Stimulated activated effector memory CD8-positive, alpha-beta T cell treated with anti-CD3 and anti-CD28 coated beads, Interleukin-12 subunit alpha, Interleukin-12 subunit beta, amount 100 ng/mL, for 72 hours (primary cell): ENCODE results near the gene CRABP2.

Experiments used
- ATAC-seq: fragments of 150-1000 bp; cut with Tn5 transposase; 2 replicates; pipeline ENCODE4 v1.10.0; 2021
- DNase-seq, 2 donors: peaks; one replicate each; pipeline ENCODE4 v3.0.0; 2021 to 2022; ENCODE audit warnings: low spot score in 2 of 2
- H3K27ac Mint-ChIP-seq: one replicate; pipeline ENCODE4 v1.8.0; 2022; ENCODE audit warnings: mild to moderate bottlenecking, mixed read lengths
- H3K36me3 Mint-ChIP-seq: one replicate; pipeline ENCODE4 v1.8.0; 2022; ENCODE audit warnings: mild to moderate bottlenecking, mixed read lengths
- H3K4me1 Mint-ChIP-seq: one replicate; pipeline ENCODE4 v1.8.0; 2022; ENCODE audit warnings: mixed read lengths
- H3K4me3 Mint-ChIP-seq: one replicate; pipeline ENCODE4 v1.8.0; 2022; ENCODE audit warnings: mild to moderate bottlenecking, mixed read lengths
- H3K9me3 Mint-ChIP-seq: one replicate; pipeline ENCODE4 v1.8.0; 2022; ENCODE audit warnings: mixed read lengths

Gene CRABP2

DNA sequence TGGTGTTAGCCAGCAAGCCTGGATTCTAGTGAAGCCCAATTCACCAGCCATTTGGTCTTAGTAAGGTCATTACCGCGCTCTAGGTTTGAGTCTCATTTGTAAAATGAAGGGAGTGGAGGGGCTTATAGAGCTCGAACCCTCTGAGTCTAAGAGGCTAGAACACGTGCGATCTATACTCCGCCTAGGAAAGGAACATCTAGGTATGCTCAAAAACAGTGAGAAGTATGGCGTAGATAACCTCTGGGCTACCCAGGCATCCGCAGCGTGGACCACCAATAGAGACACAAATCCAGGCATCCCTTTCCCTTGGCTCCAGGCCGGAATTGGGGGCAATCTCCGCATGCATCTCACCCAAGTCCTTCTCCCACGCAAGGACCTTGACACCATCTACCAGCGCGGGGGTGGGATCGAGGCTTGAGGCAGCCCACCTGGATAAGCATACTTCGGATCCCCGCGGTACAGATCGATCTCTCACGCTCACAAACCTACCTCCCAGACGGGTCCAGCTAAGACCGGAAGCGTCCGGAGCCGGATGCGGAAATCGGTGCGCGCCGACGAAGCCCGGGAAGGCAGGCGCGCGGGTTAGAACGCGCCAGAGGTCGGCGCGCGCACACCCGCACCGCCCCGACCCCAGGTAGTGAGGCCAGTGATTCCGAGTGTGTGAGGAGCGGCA is 22.7 kb upstream of the CRABP2 start, which contains the start of gene METTL25B:
METTL25B (plus strand) TSS at position 544 of the 673 bp plus-strand sequence. CDS start 636 bp downstream, outside the sequence.
- Mint-ChIP-seq H3K4me1 (peaks cover 39% of the 10 kb centered on the region), H3K9me3 (no peaks in the 10 kb centered on the region), H3K4me3 (no peak within 1 kb of the TSS), H3K27ac (no peak within 1 kb of the TSS), H3K36me3 (peaks cover 33% of the 10 kb centered on the region)
- ATAC-seq (peak; percentile 77), DNase-seq (peak in 1 of 2 donors; percentile 68)

DNA sequence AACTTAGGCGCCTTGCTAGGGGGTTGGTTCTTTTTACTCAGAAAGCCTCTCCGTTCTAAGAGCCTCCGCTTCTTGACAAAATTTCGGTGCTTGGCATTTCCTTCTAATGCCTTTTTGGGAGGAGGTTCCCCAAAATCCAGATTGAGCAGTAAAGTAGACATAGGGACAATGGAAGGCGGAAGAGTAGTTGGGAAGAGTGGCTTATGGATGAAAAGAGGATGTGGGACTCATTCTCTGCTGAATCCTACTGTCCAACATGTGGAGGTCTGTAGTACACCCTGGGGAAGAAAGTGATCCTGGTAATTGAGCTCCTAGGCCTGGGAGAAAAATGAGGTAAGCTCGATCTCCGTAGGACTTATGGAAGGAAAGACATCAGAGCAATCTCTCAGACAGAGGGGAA is 22.1 kb upstream of the CRABP2 start:
- Mint-ChIP-seq H3K27ac (no peak overlapping the region), H3K36me3 (peaks cover 27% of the 10 kb centered on the region), H3K9me3 (no peaks in the 10 kb centered on the region), H3K4me3 (no peak overlapping the region), H3K4me1 (peaks cover 39% of the 10 kb centered on the region)
- DNase-seq, result no peak
- ATAC-seq, result no peak

DNA sequence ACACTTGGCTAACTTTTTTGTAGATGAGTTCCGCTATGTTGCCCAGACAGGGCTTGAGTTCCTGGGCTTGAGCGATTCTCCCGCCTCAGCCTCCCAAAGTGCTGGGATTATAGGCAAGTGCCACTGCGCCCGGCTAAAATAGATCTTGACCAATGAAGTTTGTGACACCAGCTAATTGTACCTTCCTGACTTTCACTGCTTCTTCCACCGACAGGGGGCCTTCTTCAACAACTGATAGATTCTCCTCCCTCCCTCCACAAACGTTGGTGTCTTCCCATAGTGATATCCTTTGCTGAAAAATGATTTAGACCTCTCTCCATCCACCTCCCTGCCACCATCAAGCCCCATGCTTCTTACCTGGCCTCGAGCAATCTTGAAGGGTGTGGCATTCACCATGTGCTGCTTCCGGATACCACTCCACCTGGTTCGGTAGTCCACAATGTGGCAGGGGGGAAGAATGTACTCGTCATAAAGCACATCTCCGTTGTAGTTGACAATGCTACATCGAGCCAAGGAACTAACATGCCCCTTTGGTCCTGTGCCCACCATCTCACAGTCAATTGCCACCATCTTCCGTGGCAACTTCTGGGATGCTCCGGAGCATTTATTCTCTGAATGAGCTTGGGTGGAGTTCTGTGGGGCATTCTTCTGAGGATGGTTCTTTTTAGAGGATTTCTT is 21.3 kb upstream of the CRABP2 start:
- no peak overlapping the region for H3K27ac Mint-ChIP-seq
- H3K4me3 Mint-ChIP-seq, result no peak overlapping the region
- H3K9me3 Mint-ChIP-seq, result no peaks in the 10 kb centered on the region
- DNase-seq (peak; percentile 40 to 82), ATAC-seq (no peak)
- peaks cover 38% of the 10 kb centered on the region for H3K4me1 Mint-ChIP-seq
- peaks cover 23% of the 10 kb centered on the region for H3K36me3 Mint-ChIP-seq

DNA sequence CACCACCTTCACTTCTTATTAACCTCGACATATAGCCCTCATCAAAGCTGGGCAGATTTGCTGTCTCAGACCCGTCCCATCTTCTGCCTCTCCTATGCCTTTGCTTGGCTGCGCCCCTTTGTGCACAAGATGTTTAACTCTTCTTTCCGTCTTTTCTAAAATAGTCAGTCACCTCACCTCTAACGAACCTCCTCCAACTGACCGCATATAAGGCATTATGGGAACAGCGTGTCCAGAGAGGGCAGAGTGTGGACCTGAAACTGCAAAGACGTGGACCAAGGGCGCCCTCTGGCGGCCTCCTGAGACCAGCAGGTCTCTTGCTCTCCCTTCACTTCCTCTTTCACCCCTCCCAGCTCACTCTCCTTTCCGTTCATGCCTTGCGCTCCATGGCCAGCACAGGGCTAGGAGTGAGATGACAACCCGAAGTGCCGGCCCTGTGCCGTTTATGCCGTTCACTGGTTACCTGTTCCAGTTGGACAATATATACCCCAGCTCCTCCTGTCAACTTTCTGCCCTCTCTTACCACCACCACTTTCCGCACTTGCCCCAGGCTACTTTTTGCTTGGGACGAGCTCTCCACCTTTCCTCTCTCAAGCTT is 20.4 kb upstream of the CRABP2 start:
- Mint-ChIP-seq H3K27ac (no peak overlapping the region), H3K4me1 (peaks cover 37% of the 10 kb centered on the region), H3K36me3 (peaks cover 23% of the 10 kb centered on the region), H3K4me3 (no peak overlapping the region), H3K9me3 (no peaks in the 10 kb centered on the region)
- ATAC-seq (peak; percentile 44), DNase-seq (peak; percentile 73 to 91)

DNA sequence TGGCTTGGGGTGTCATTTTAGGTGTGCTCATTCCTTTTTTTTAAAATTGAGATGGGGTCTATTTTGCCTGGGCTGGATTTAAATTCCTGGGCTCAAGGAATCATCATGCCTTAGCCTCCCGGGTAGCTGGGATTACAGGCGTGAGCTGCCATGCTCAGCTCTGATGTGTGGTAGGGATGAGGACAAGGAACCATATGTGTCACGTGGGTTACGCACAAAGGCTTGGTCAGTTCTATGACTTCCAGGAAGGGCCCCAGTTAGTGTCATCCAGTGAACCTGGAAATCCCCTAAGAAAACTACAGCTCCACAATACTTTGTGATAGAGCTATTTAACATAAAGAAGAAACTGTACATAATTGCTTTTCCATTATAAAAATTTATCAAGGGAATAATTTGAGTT is 16.2 kb upstream of the CRABP2 start:
- peak overlapping the region; percentile 93 for H3K27ac Mint-ChIP-seq
- no peaks in the 10 kb centered on the region for H3K9me3 Mint-ChIP-seq
- peak overlapping the region; percentile 24 for H3K4me3 Mint-ChIP-seq
- ATAC-seq (peak; percentile 84), DNase-seq (peak in 1 of 2 donors; percentile 70)
- peaks cover 17% of the 10 kb centered on the region for H3K36me3 Mint-ChIP-seq
- H3K4me1 Mint-ChIP-seq, result peaks cover 26% of the 10 kb centered on the region

DNA sequence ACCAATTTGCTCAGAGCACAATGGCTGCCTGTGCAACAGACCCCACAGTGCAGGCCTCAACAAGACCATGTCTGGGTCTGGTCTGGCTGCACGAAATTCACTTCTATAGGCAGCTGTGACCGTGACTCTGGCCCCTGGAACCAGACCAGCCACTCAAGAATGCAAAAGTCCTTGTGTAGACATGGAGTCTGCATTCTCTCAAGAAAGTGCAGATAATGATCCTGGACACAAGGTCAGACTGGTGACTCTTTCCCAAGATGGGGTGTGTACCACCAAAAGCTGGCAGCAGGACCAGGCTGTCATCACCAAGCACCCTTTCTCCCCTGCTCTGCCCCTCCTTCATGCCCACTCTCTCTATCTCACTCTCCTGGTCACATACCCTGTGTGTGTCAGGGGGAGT is 15.7 kb upstream of the CRABP2 start:
- H3K4me1 Mint-ChIP-seq, result peaks cover 27% of the 10 kb centered on the region
- peak; percentile 43 for ATAC-seq
- peak overlapping the region; percentile 24 for H3K4me3 Mint-ChIP-seq
- H3K36me3 Mint-ChIP-seq, result peaks cover 21% of the 10 kb centered on the region
- peak overlapping the region; percentile 93 for H3K27ac Mint-ChIP-seq
- no peaks in the 10 kb centered on the region for H3K9me3 Mint-ChIP-seq
- DNase-seq, result no peak

DNA sequence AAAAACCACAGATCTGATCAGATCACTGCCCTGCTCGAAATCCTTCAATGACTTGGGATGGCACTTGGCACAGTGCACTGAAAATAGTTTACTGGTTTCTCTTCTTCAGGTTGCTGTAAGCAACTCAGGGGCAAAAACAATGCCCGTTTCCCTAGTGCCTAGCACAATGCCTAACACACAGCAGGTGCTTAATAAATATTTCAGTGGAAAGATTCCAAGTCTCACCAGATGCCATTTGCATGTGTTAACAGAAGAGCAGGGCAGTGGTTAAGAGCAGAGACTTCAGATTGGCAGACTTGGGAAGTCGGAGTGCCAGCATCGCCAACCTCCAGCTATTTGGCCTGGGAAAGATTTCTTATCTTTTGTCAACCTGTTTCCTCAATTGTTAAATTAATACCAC is 12.0 kb upstream of the CRABP2 start:
- no peak overlapping the region for H3K4me3 Mint-ChIP-seq
- H3K36me3 Mint-ChIP-seq, result peaks cover 26% of the 10 kb centered on the region
- peaks cover 24% of the 10 kb centered on the region for H3K4me1 Mint-ChIP-seq
- no peaks in the 10 kb centered on the region for H3K9me3 Mint-ChIP-seq
- DNase-seq, result no peak
- no peak overlapping the region for H3K27ac Mint-ChIP-seq
- ATAC-seq, result no peak

DNA sequence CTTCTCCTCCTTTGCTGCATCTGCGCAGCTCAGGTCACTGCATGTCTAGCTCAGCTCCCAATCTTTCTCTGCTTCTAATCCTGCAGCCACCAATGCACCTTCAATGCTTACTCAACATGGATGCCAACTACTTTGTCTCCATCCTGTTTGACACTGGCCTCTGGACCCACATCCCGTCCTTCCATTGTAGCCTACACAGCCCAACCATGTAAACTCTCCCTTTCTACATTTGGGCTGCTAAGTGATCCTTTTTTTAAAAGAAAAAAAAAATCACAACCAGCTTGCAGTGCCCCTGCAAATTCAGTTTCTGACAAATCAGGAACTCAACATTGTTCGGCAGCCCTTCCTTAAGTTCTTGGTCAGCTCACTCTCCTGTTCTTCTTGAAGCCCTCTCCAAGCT is 9.4 kb upstream of the CRABP2 start:
- H3K36me3 Mint-ChIP-seq, result peaks cover 26% of the 10 kb centered on the region
- ATAC-seq (no peak), DNase-seq (no peak)
- H3K27ac Mint-ChIP-seq, result no peak overlapping the region
- H3K4me1 Mint-ChIP-seq, result peaks cover 17% of the 10 kb centered on the region
- H3K9me3 Mint-ChIP-seq, result no peaks in the 10 kb centered on the region
- no peak overlapping the region for H3K4me3 Mint-ChIP-seq

DNA sequence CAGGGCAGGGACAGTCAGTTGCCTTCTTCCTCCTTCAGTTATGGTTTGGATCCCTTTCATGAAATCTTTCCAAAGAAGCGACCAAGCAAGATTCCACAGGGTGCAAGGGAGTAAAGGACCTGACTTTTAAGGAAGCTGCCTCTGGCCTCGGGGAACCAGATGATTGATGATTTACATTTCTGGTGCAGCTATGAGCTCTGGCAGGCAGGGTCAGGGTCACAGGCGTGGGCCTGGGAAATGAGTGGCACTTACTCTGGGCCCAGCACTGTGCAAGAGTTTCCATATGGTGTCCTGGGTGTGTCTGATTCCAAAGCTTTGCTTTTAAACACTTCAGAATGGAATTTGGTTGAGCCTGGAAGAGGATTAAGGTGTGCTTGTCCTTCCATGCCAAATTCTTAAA is 7.2 kb upstream of the CRABP2 start:
- Mint-ChIP-seq H3K4me1 (peaks cover 17% of the 10 kb centered on the region), H3K4me3 (no peak overlapping the region), H3K27ac (no peak overlapping the region), H3K9me3 (no peaks in the 10 kb centered on the region), H3K36me3 (peaks cover 20% of the 10 kb centered on the region)
- no peak for ATAC-seq
- DNase-seq, result no peak

DNA sequence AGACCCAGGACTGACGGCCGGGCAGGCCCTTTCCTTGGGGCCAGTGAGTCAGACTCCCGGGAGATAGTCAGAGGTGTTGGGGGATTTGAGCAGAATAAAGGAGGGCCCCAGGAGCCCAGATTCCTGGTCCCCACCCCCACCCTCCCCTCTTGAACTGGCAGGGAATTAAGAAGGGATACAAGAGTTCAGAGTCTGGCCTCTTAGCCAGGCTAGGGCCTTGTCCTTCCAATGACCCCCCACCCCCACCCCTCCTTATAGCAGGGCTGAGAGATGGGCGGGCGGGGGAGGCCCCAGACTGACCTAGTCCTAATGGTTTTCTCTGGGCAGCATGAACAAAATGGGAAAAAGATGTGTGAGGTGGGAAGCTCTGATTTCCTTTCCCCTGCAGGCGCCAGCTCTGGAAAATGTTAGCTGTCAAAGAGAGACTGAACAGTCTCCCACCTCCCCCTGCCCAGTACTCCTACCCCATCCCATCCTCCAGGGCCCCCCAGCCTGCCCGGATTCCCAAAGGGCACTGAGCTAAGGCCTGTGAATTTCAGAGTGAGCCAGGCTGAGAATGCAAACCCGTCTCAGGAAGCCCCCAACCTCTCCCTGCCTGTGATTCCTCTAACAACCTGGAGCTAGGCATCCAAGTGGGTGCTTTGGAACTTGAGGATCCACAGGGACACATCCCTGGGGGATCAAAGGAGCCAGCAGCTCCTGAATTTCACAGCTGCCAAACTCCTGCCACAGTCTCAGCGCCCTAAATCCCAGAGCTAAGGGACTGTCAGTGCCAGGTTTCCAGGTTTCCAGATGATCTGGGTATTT is 5.8 kb upstream of the CRABP2 start:
- DNase-seq (no peak), ATAC-seq (no peak)
- H3K36me3 Mint-ChIP-seq, result peaks cover 7% of the 10 kb centered on the region
- H3K4me1 Mint-ChIP-seq, result peaks cover 26% of the 10 kb centered on the region
- H3K27ac Mint-ChIP-seq, result peak overlapping the region; percentile 3
- H3K4me3 Mint-ChIP-seq, result no peak overlapping the region
- no peaks in the 10 kb centered on the region for H3K9me3 Mint-ChIP-seq

DNA sequence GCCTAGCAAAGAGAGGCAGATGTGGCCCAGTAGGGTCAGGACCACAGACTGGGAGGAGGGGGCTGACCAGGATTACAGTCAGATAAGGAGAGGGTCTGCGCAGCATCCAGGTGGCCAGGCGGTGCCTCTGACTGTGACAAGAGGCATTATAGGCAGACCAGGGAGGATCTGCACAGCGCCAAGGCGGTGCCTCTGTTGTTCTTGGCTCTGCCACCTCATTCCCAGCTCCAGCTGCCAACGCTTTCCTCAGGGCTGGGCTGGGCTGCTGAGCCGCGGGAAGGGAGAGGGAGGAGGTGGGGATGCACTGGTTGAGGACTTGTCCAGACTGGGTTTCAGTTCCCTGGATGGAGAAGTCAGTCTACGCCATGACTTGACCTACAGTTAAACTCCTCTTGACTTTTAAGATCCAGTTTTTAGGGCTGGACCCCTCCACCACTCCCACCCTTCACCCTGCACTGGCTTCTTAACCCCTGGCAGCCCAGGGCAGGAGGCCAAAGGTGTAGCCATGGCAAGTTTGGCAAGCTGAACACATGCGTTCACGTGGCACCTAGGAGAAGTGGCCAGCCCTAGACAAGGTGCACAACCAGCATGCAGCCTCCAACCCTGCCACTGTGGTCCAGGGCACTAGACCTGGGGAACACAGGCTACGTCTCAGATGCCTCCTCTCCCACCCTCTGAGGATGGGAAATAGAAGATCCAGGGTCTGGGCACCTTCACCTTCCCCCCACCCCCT is 4.5 kb upstream of the CRABP2 start:
- ATAC-seq (no peak), DNase-seq (no peak)
- H3K36me3 Mint-ChIP-seq, result peaks cover 7% of the 10 kb centered on the region
- no peak overlapping the region for H3K4me3 Mint-ChIP-seq
- peak overlapping the region; percentile 3 for H3K27ac Mint-ChIP-seq
- no peaks in the 10 kb centered on the region for H3K9me3 Mint-ChIP-seq
- peaks cover 26% of the 10 kb centered on the region for H3K4me1 Mint-ChIP-seq

DNA sequence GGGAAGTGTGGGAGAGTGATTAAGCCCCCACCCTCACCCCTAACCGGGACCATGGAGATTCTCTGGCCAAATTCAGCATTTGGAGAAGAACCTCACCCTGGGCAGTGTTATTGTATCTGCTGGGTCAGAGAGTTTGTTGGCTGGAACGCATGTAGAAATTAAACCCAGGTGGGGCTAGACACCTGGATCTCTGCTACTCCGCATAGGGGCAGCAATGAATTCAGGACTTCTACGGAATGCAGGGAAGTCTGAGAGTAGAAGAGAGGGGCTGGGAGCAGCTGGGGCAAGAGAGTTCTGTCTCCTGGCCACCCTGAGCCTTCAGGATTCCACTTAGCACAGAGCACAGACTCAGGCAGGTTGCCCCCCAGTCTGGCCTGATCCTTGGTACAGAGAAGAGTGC is 3.6 kb upstream of the CRABP2 start:
- DNase-seq (no peak), ATAC-seq (no peak)
- Mint-ChIP-seq H3K36me3 (peaks cover 7% of the 10 kb centered on the region), H3K9me3 (no peaks in the 10 kb centered on the region), H3K4me3 (no peak overlapping the region), H3K27ac (peak overlapping the region; percentile 67), H3K4me1 (peaks cover 29% of the 10 kb centered on the region)

DNA sequence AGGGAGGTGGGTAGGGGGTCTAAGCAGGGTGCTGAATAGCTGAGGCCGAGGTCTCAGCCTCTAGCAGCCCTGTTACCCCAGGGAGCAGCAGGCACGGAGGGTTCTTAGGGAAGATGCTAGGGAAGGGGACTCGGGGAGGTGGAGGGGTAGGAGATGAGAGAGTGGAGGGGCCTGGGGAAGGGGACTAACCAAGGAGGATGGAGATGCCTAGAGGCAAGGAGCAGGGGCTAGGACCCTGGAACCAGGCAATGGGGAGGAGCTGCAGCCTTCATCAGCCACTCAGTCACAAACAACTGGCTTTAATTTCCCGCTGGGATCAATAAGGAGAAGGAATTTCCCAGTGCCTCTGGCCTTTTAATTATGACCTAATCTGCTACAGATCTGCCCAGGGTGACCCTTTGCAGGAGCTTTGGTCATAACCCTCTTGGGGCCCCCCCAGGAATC is 2.9 kb upstream of the CRABP2 start:
- no peak overlapping the region for H3K4me3 Mint-ChIP-seq
- peaks cover 33% of the 10 kb centered on the region for H3K4me1 Mint-ChIP-seq
- H3K9me3 Mint-ChIP-seq, result no peaks in the 10 kb centered on the region
- H3K27ac Mint-ChIP-seq, result peak overlapping the region; percentile 3
- DNase-seq (no peak), ATAC-seq (no peak)
- peaks cover 7% of the 10 kb centered on the region for H3K36me3 Mint-ChIP-seq

DNA sequence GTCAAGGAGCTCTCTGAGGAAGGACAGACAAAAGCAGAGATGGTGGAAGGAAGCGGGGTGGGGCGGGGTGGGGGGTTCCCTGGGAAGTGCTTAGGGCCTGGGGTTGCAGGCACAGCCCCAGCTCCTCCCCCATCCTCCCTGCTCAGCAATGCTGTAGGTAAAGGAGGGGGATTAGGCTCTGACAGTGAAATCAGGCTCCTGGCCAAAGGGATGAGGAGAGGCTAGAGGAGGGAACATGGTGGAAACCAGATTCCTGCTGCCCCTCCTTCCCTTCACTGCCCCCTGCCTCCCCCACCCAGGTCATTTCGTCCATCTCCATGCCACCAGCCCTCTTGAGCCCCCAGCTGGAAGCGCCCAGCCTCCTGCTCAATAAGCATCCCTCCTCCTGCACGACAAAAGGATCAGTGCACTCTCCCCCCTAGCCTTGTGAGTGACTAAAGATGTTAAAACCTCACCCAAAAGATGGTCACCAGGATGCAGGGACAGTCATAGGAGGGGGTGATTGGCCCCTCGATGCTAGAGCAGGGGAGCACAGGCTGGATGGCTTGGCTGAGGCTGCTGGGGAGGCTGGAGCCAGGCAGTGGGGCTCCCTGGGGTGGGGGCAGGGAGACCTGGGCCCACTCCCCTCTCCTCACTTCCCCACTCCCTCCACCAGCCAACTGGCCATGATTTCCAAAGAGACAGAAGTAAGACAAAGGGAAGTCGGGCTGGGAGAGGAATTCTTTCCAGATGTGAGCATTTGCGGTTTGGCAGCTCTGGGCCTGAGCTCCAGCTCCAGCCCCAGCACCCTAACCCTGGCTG is 2.2 kb upstream of the CRABP2 start:
- Mint-ChIP-seq H3K9me3 (no peaks in the 10 kb centered on the region), H3K36me3 (peaks cover 7% of the 10 kb centered on the region), H3K4me1 (peaks cover 33% of the 10 kb centered on the region), H3K4me3 (peak overlapping the region; percentile 89), H3K27ac (peak overlapping the region; percentile 3)
- DNase-seq (no peak), ATAC-seq (no peak)
